ENCODE measurements around the gene BRSK1. TPM values are rescaled to one million over a fixed set of nuclear protein-coding genes. Genes with fewer than 3 reads are reported as not detected.

The BRSK1 gene
- total and polyA plus RNA-seq, 2 of the 8 experiments (the other 6 are each of a cell fraction or from before 2014, with no cell fraction given): 27.6 to 32.7 TPM

DNA sequence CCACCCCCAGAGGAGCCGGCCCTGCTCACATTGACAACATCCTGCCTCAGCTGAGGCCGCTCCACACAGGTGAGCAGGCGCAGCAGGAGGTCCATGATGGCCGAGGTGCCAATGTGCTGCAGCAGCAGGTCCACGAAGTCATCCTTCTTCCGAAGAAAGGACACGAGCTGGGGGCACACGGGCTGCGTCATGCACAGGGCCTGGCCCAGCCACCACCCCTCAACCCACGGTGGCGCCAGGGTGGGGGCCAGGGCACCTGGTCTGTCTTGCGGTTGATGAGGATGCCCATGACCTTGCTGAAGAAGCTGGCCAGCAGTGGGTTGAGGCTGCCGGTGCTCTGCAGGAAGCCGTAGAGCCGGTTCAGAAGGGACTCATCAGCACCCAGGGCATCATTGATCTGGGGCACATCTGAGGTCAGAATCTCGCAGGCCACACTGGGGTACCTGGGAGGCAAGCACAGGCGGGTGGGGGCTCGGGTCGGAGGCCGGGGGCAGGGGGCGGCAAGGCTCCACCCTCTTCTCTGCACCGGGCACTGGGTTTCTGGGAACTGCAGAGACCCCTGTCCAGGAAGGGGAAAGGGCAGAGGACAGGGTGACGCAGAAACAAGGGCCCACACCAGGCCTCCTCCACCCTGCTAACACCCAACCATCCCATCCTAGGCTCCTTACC, 38.4 kb upstream of the BRSK1 start:
- Histone ChIP-seq H4K20me1 (replicated peaks in 1 of 2; ENCODE audit: control insufficient read depth in 1 of 2, insufficient read depth in 2 of 2, low read length in 2 of 2) (peaks cover 15 to 36% of the 10 kb centered on the region in 2 experiments), H4K8ac (ENCODE audit: extremely low read depth, insufficient read depth, low read length) (no peak overlapping the region), H4K91ac (replicated peaks; ENCODE audit: insufficient read length, low read length) (no peak overlapping the region), H2BK5ac (ENCODE audit: low read depth, low read length) (peak overlapping the region; percentile 85; the same call in 1 of the 2 replicates), H3K27ac (ENCODE audit: low read depth, low read length) (no peak overlapping the region), H2BK20ac (ENCODE audit: low read length) (no peak overlapping the region), H2AK5ac (ENCODE audit: low read depth, low read length) (no peak overlapping the region), H3K4me1 (replicated peaks in 1 of 4; ENCODE audit: control insufficient read depth in 3 of 4, insufficient read depth in 4 of 4, low read length in 3 of 4) (no peaks in the 10 kb centered on the region), H3K9me3 (ENCODE audit: insufficient read depth in 2 of 2, low read depth in 1 of 2, low read length in 1 of 2) (no peaks in the 10 kb centered on the region), H3K36me3 (ENCODE audit: control insufficient read depth in 2 of 4, insufficient read depth in 4 of 4, low read length in 3 of 4) (peaks cover 8 to 37% (median 23%) of the 10 kb centered on the region in 4 experiments; a peak in 6 of 8 replicates), H3K4ac (replicated peaks; ENCODE audit: insufficient read length, low read depth, low read length) (no peak overlapping the region), H3K27me3 (replicated peaks in 1 of 4; ENCODE audit: control insufficient read depth in 3 of 4, extremely low read depth in 1 of 4, insufficient read depth in 3 of 4, low read length in 3 of 4) (no peaks in the 10 kb centered on the region), H3K56ac (replicated peaks; ENCODE audit: insufficient read length, low read depth, low read length) (no peak overlapping the region), H3K18ac (ENCODE audit: extremely low read depth, low read length) (no peak overlapping the region), H3K23ac (ENCODE audit: insufficient read length) (no peak overlapping the region), H3K4me2 (ENCODE audit: insufficient read depth in 1 of 2, low read depth in 2 of 2, low read length in 2 of 2) (no peak overlapping the region), H2BK12ac (ENCODE audit: low read depth, low read length) (no peak overlapping the region), H3K23me2 (ENCODE audit: low read depth, low read length) (no peaks in the 10 kb centered on the region), H3K79me2 (ENCODE audit: control insufficient read depth in 1 of 2, insufficient read depth in 2 of 2, low read length in 2 of 2) (peaks cover 5 to 28% of the 10 kb centered on the region in 2 experiments; a peak in 3 of 4 replicates), H3K14ac (ENCODE audit: insufficient read length) (no peak overlapping the region), H4K5ac (ENCODE audit: insufficient read length, low read depth, low read length) (no peak overlapping the region), H2BK15ac (ENCODE audit: low read length) (no peak overlapping the region), H2BK120ac (replicated peaks; ENCODE audit: low read depth, low read length) (no peak overlapping the region), H3K79me1 (ENCODE audit: low read depth, low read length) (peaks cover 15% of the 10 kb centered on the region), H3K4me3 (ENCODE audit: extremely low read depth in 1 of 4, insufficient read depth in 2 of 4, low read depth in 3 of 4, low read length in 4 of 4) (no peak overlapping the region), H3K9ac (replicated peaks in 1 of 4; ENCODE audit: extremely low read depth in 1 of 4, low read depth in 3 of 4, low read length in 3 of 4) (no peak overlapping the region), H2AFZ (ENCODE audit: low read length) (no peak overlapping the region)
- DNase-seq (ENCODE audit: low read depth in 1 of 2, low spot score in 2 of 2) (no peak), FAIRE-seq (no peak)
- CTCF ChIA-PET (ENCODE audit: partially characterized antibody): interaction anchor here (0.7 to 8.4 kb wide), 5 partner anchors 9 to 114 kb away, joined by 3 to 32 read pairs (median 4); no protein-coding TSS in a partner anchor
- POLR2A ChIA-PET (ENCODE audit: partially characterized antibody): no interaction called here
- TF ChIP-seq EZH2 (IDR thresholded peaks at IDR 0.05; ENCODE audit: low read depth, low read length, severe bottlenecking) (no peak), KDM5A (IDR thresholded peaks at IDR 0.05; ENCODE audit: low read length) (no peak), CBX5 (IDR thresholded peaks at IDR 0.05; ENCODE audit: low read depth, low read length) (no peak), TAF7 (optimal IDR thresholded peaks at IDR 0.05; ENCODE audit: borderline replicate concordance, low read depth, low read length) (no peak), ZNF274 (IDR thresholded peaks at IDR 0.05; ENCODE audit: borderline replicate concordance, extremely low read depth, low read length) (no peak), RNF2 (IDR thresholded peaks at IDR 0.05; ENCODE audit: borderline replicate concordance, low read depth, low read length, missing control alignments, poor library complexity, severe bottlenecking) (no peak), RFX5 (IDR thresholded peaks at IDR 0.05; ENCODE audit: borderline replicate concordance, low read depth, low read length) (no peak), FOSL1 (IDR thresholded peaks at IDR 0.05; ENCODE audit: insufficient read depth, low read depth, low read length) (no peak), SUZ12 (IDR thresholded peaks at IDR 0.05; ENCODE audit: low read length) (no peak)
- WGBS, 2 experiments (ENCODE audit: extremely low coverage in 1 of 2, insufficient coverage in 1 of 2, insufficient read length in 1 of 2, insufficient replicate concordance in 2 of 2, low coverage in 1 of 2, low lambda C conversion rate in 2 of 2, missing lambda C conversion rate in 1 of 2): 94% methylated on average over 15 of the region's 23 CpGs; no CpG with 5 or more reads in 1 of the 2 experiments
